ENCODE measurements around the gene RHBDL3. TPM values are rescaled to one million over a fixed set of nuclear protein-coding genes. Genes with fewer than 3 reads are reported as not detected.

RHBDL3 gene
- total and polyA plus RNA-seq, 10 of the 15 experiments (the other 5 are each of a cell fraction or from before 2014, with no cell fraction given) = 0.04 to 0.24 (median 0.04) TPM; not detected in 5

DNA sequence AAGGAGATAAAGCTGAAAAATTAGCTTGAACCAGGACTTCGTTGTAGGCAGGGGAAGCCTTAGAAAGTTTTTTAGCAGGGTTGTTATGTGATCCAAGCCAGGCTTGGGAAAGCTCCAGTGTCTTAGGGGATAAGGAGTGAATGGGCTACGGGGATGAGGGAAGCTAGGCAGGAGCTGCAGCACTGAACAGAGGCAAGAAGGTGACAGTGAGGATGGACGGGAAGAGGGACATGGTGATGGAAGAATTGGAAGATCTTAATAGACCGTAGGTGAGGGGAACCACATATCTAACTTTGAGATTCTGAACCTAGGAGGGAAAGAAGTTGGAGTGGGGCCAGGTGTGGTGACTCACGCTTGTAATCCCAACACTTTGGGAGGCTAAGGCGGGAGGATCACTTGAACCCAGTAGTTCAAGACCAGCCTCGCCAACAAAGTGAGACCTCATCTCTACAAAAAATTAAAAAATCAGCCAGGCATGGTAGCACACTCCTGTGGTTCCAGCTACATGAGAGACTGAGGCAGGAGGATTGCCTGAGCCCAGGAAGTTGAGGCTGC, 3.2 kb downstream of the RHBDL3 start (continued):
- TF ChIP-seq, protein P1, sequence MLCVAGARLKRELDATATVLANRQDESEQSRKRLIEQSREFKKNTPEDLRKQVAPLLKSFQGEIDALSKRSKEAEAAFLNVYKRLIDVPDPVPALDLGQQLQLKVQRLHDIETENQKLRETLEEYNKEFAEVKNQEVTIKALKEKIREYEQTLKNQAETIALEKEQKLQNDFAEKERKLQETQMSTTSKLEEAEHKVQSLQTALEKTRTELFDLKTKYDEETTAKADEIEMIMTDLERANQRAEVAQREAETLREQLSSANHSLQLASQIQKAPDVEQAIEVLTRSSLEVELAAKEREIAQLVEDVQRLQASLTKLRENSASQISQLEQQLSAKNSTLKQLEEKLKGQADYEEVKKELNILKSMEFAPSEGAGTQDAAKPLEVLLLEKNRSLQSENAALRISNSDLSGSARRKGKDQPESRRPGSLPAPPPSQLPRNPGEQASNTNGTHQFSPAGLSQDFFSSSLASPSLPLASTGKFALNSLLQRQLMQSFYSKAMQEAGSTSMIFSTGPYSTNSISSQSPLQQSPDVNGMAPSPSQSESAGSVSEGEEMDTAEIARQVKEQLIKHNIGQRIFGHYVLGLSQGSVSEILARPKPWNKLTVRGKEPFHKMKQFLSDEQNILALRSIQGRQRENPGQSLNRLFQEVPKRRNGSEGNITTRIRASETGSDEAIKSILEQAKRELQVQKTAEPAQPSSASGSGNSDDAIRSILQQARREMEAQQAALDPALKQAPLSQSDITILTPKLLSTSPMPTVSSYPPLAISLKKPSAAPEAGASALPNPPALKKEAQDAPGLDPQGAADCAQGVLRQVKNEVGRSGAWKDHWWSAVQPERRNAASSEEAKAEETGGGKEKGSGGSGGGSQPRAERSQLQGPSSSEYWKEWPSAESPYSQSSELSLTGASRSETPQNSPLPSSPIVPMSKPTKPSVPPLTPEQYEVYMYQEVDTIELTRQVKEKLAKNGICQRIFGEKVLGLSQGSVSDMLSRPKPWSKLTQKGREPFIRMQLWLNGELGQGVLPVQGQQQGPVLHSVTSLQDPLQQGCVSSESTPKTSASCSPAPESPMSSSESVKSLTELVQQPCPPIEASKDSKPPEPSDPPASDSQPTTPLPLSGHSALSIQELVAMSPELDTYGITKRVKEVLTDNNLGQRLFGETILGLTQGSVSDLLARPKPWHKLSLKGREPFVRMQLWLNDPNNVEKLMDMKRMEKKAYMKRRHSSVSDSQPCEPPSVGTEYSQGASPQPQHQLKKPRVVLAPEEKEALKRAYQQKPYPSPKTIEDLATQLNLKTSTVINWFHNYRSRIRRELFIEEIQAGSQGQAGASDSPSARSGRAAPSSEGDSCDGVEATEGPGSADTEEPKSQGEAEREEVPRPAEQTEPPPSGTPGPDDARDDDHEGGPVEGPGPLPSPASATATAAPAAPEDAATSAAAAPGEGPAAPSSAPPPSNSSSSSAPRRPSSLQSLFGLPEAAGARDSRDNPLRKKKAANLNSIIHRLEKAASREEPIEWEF (IDR thresholded peaks at IDR 0.05; ENCODE audit: insufficient replicate concordance, low read depth, low read length) = no peak
- TF ChIP-seq ZNF384 (IDR thresholded peaks at IDR 0.05; ENCODE audit: borderline replicate concordance, low read depth, low read length) = no peak
- no peak for TF ChIP-seq IKZF1 (conservative IDR thresholded peaks at IDR 0.05)
- no peak for TF ChIP-seq PAX8 (IDR thresholded peaks at IDR 0.05)
- TF ChIP-seq RFX5 (IDR thresholded peaks at IDR 0.05; ENCODE audit: low read depth, low read length) = no peak
- TF ChIP-seq, protein P2, sequence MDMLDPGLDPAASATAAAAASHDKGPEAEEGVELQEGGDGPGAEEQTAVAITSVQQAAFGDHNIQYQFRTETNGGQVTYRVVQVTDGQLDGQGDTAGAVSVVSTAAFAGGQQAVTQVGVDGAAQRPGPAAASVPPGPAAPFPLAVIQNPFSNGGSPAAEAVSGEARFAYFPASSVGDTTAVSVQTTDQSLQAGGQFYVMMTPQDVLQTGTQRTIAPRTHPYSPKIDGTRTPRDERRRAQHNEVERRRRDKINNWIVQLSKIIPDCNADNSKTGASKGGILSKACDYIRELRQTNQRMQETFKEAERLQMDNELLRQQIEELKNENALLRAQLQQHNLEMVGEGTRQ (IDR thresholded peaks at IDR 0.05; ENCODE audit: borderline replicate concordance, low read depth, low read length) = no peak
- TF ChIP-seq NFYB (IDR thresholded peaks at IDR 0.05; ENCODE audit: insufficient read depth, low read depth, low read length) = no peak
